OCI-LY7 (cell line): ENCODE results near the gene NFRKB.

ENCODE experiments used
- EZH2phosphoT487 ChIP-seq: fragments of 200-600 bp; sonication (generic); IDR thresholded peaks from 2 replicates; pipeline ENCODE4 v1.6.1; 2018; ENCODE audit warnings: low read depth, borderline replicate concordance, mild to moderate bottlenecking, mixed run types, antibody characterized with exemption, low read length, moderate library complexity, mixed read lengths
- TF ChIP-seq, protein P1 (sequence below): fragments of 200-600 bp; sonication (generic); conservative IDR thresholded peaks from 2 replicates; pipeline ENCODE4 v1.5.1; 2014; ENCODE audit warnings: mild to moderate bottlenecking, antibody characterized with exemption, low read length, moderate library complexity, mixed read lengths

DNA sequence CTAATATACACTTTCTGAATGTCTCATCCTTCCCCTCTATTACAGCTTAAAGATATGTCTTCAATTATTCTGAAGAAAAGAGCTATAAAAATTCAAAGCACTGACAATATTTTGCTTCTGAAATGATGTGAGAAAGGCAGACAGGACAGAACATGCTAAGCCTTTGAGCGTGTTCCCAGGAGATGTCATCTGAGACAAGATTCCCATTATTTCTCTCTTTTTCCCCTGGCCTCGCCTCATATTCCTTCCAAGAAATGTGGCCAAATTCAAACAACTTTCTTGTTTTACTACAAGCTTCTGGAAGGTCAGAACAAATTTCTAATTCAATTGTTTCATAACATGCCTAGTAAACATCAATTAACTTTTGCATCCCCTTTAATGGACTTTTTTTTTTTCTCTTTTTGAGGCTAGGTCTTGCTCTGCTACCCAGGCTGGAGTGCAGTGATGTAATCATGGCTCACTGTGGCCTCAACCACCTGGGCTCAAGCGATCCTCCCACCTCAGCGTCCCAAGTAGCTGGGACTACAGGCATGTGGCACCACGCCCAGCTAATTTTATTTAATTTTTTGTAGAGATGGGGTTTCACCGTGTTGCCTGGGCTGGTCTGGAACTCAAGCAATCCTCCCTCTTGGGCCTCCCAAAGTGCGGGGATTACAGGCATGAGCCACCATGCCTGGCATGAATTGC lies 37.1 kb upstream of the NFRKB start:
- TF ChIP-seq, protein P1, sequence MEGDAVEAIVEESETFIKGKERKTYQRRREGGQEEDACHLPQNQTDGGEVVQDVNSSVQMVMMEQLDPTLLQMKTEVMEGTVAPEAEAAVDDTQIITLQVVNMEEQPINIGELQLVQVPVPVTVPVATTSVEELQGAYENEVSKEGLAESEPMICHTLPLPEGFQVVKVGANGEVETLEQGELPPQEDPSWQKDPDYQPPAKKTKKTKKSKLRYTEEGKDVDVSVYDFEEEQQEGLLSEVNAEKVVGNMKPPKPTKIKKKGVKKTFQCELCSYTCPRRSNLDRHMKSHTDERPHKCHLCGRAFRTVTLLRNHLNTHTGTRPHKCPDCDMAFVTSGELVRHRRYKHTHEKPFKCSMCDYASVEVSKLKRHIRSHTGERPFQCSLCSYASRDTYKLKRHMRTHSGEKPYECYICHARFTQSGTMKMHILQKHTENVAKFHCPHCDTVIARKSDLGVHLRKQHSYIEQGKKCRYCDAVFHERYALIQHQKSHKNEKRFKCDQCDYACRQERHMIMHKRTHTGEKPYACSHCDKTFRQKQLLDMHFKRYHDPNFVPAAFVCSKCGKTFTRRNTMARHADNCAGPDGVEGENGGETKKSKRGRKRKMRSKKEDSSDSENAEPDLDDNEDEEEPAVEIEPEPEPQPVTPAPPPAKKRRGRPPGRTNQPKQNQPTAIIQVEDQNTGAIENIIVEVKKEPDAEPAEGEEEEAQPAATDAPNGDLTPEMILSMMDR: no peak
- TF ChIP-seq EZH2phosphoT487: no peak
